PC-3 (cell line): ENCODE results near the gene HTT-AS.

Source experiments
- CTCF ChIP-seq: fragments of 300-600 bp; sonication (generic); conservative IDR thresholded peaks from 2 replicates; pipeline ENCODE4 v1.5.1; 2017; ENCODE audit warnings: antibody characterized with exemption, low read depth, mild to moderate bottlenecking, low read length
- EZH2 ChIP-seq: fragments of 300-600 bp; sonication (generic); IDR thresholded peaks from one replicate; pipeline ENCODE4 v1.6.1; 2017; ENCODE audit warnings: antibody characterized with exemption, mild to moderate bottlenecking, low read length; ENCODE audit not compliant: unreplicated experiment

- no peak for TF ChIP-seq CTCF
- TF ChIP-seq EZH2: no peak
Measured at GRCh38 chr4:3087115-3087797, 12.9 kb upstream of the HTT-AS start.
